Measurements from ENCODE around the gene SMAP2. TPM values are rescaled to one million over a fixed set of nuclear protein-coding genes. Genes with fewer than 3 reads are reported as not detected.
A peak's percentile ranks its signal among the peaks of the same experiment; 100 is the strongest.

SMAP2 gene
- total and polyA plus RNA-seq, 4 donors, result 24.5 to 201 (median 51.3) TPM

DNA sequence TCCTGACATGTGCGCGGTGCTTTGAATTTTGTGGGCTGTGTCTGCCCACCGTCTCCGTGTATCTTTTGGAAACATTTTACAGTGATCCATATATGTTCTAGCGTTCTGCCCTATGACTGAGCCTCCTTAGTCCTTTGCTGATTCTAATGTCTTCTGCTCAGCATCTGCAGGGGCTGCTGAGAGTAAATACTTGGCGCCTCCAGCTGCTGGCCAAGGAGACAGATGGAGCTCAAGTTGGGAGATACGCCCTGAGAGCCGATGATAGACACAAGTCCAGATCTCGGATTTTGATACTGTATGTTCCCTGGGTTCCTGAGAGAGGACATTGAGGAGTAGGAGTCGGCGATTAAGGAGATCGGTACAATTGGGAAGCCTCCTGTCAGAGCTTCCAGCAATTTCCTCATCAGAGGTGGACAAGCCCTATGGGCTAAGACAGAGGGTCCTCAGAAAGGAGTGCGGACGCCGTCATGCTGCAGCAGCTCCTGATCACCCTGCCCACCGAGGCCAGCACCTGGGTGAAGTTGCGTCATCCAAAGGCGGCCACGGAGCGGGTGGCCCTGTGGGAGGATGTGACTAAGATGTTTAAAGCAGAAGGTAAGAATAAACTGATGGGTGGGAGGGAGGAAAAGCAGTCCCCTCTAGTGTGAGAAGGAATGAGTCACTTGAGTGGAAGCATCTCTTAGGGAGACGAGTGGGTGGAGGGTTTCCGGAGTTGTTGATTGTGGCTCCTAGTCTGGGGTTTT is 77.1 kb downstream of the SMAP2 start:
- peaks cover 0 to 9% (median 3%) of the 10 kb centered on the region in 5 donors for H3K4me1 ChIP-seq (ENCODE audit: control insufficient read depth in 5 of 5, insufficient read depth in 5 of 5, low read length in 5 of 5)
- TF ChIP-seq, protein P1, sequence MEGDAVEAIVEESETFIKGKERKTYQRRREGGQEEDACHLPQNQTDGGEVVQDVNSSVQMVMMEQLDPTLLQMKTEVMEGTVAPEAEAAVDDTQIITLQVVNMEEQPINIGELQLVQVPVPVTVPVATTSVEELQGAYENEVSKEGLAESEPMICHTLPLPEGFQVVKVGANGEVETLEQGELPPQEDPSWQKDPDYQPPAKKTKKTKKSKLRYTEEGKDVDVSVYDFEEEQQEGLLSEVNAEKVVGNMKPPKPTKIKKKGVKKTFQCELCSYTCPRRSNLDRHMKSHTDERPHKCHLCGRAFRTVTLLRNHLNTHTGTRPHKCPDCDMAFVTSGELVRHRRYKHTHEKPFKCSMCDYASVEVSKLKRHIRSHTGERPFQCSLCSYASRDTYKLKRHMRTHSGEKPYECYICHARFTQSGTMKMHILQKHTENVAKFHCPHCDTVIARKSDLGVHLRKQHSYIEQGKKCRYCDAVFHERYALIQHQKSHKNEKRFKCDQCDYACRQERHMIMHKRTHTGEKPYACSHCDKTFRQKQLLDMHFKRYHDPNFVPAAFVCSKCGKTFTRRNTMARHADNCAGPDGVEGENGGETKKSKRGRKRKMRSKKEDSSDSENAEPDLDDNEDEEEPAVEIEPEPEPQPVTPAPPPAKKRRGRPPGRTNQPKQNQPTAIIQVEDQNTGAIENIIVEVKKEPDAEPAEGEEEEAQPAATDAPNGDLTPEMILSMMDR (IDR thresholded peaks at IDR 0.05; ENCODE audit: control extremely low read depth, extremely low read depth), result no peak
- peak overlapping the region; percentile 55 to 87 for H3K27ac ChIP-seq (ENCODE audit: low read depth in 1 of 2, low read length in 1 of 2)
- H3K27me3 ChIP-seq (ENCODE audit: control insufficient read depth in 3 of 3, insufficient read depth in 3 of 3, low read length in 2 of 3), result no peaks in the 10 kb centered on the region
- peak in 1 of 3 donors; percentile 47 for DNase-seq
- 19 to 21% methylated on average over 22 of the region's 22 CpGs for WGBS, 2 donors
- peak overlapping the region; percentile 75 to 76 for H3K9ac ChIP-seq (ENCODE audit: insufficient read depth in 1 of 2, low read length in 2 of 2)
- H3K36me3 ChIP-seq (ENCODE audit: control insufficient read depth in 4 of 4, insufficient read depth in 4 of 4, low read length in 4 of 4), result peaks cover 0 to 17% (median 3%) of the 10 kb centered on the region in 4 donors
- peak overlapping the region; percentile 81 for H3K4me3 ChIP-seq
- H3K9me3 ChIP-seq (ENCODE audit: control insufficient read depth in 4 of 4, insufficient read depth in 3 of 4, low read length in 3 of 4), result peaks cover 0 to 8% (median 3%) of the 10 kb centered on the region in 4 donors
- ATAC-seq (ENCODE audit: insufficient read depth, low FRiP score), result peak; percentile 16

DNA sequence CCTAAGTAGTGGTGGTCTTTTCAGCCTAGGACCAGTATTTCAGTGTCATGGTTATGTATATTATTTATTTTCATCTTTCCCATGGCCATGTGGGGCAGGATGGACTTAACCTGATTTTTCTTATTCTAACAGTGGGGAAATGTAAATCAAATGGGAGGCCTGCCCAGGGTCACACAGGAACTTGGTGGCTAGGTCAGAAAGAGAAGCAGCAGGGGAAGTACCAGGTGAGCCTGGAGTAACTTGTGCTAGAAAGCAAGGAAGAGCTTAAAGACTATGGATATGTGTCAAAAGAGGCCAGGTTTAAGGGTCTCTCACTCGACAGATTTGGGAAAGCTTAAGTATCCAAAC is 77.7 kb downstream of the SMAP2 start:
- ATAC-seq (ENCODE audit: insufficient read depth, low FRiP score) (no peak), DNase-seq (no peak)
- no peak overlapping the region for H3K4me3 ChIP-seq
- H3K27me3 ChIP-seq (ENCODE audit: control insufficient read depth in 3 of 3, insufficient read depth in 3 of 3, low read length in 2 of 3), result no peaks in the 10 kb centered on the region
- TF ChIP-seq, protein P1 (IDR thresholded peaks at IDR 0.05; ENCODE audit: control extremely low read depth, extremely low read depth), result no peak
- peak overlapping the region in 1 of 2 donors; percentile 76 for H3K9ac ChIP-seq (ENCODE audit: insufficient read depth in 1 of 2, low read length in 2 of 2)
- peaks cover 0 to 10% (median 3%) of the 10 kb centered on the region in 4 donors for H3K9me3 ChIP-seq (ENCODE audit: control insufficient read depth in 4 of 4, insufficient read depth in 3 of 4, low read length in 3 of 4)
- 86 to 95% methylated on average over 1 of the region's 1 CpG for WGBS, 2 donors
- peaks cover 0 to 21% (median 3%) of the 10 kb centered on the region in 4 donors for H3K36me3 ChIP-seq (ENCODE audit: control insufficient read depth in 4 of 4, insufficient read depth in 4 of 4, low read length in 4 of 4)
- H3K4me1 ChIP-seq (ENCODE audit: control insufficient read depth in 5 of 5, insufficient read depth in 5 of 5, low read length in 5 of 5), result peaks cover 0 to 9% (median 3%) of the 10 kb centered on the region in 5 donors
- H3K27ac ChIP-seq (ENCODE audit: low read depth in 1 of 2, low read length in 1 of 2), result no peak overlapping the region

DNA sequence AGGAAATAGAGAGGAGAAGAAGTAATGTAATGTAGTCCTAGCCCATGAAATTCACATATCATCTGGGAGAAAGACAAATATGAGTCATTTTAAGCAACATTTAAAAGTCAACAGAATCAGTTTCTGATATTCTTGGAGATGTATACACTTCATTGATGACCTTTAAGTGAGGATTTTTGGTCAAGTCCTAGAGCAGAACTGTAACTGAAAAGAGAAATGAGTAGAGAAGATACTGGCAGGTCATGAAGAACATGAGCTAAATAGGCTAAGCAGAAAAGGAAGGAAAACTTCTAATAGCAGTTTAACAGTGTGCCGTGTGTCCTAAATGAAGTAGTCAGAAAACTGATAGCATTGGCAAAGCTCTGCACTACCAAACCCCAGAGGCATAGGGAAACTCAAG is 81.3 kb downstream of the SMAP2 start:
- no peak for ATAC-seq (ENCODE audit: insufficient read depth, low FRiP score)
- no peak overlapping the region for H3K27ac ChIP-seq (ENCODE audit: low read depth in 1 of 2, low read length in 1 of 2)
- H3K36me3 ChIP-seq (ENCODE audit: control insufficient read depth in 4 of 4, insufficient read depth in 4 of 4, low read length in 4 of 4), result peaks cover 2 to 54% (median 27%) of the 10 kb centered on the region in 4 donors
- H3K4me3 ChIP-seq, result no peak overlapping the region
- H3K4me1 ChIP-seq (ENCODE audit: control insufficient read depth in 5 of 5, insufficient read depth in 5 of 5, low read length in 5 of 5), result peaks cover 0 to 9% (median 0%) of the 10 kb centered on the region in 5 donors
- no peak overlapping the region for H3K9ac ChIP-seq (ENCODE audit: insufficient read depth in 1 of 2, low read length in 2 of 2)
- DNase-seq, result no peak
- H3K9me3 ChIP-seq (ENCODE audit: control insufficient read depth in 4 of 4, insufficient read depth in 3 of 4, low read length in 3 of 4), result peaks cover 0 to 35% (median 17%) of the 10 kb centered on the region in 4 donors
- WGBS, 2 donors, result 97 to 98% methylated on average over 1 of the region's 1 CpG
- TF ChIP-seq, protein P1 (IDR thresholded peaks at IDR 0.05; ENCODE audit: control extremely low read depth, extremely low read depth), result no peak
- no peaks in the 10 kb centered on the region for H3K27me3 ChIP-seq (ENCODE audit: control insufficient read depth in 3 of 3, insufficient read depth in 3 of 3, low read length in 2 of 3)
